Mononuclear cell (primary cell): ENCODE data around the gene KRTAP12-1. TPM values are rescaled to one million over a fixed set of nuclear protein-coding genes. Genes with fewer than 3 reads are reported as not detected.
"Not testable (repeated sequence)": the region's sequence is repeated elsewhere in the genome, so short reads cannot be mapped to it uniquely, and the experiment has no call there.

ENCODE experiments used
- H3K27me3 ChIP-seq: 2 replicates; pipeline ENCODE4 v1.6.0; 2011; ENCODE audit warnings: low read length, control low read depth; ENCODE audit not compliant: insufficient read depth
- H3K4me1 ChIP-seq: 2 replicates; pipeline ENCODE4 v1.5.1; 2011; ENCODE audit warnings: mild to moderate bottlenecking, low read length, control low read depth; ENCODE audit not compliant: insufficient read depth
- H3K4me3 ChIP-seq: 2 replicates; pipeline ENCODE4 v1.5.1; 2011; ENCODE audit warnings: mild to moderate bottlenecking, low read length, moderate library complexity
- H3K9me3 ChIP-seq: 2 replicates; pipeline ENCODE4 v1.5.1; 2011; ENCODE audit warnings: low read depth, mild to moderate bottlenecking, control low read depth, low read length
- total RNA-seq: library from RNA; depleted of rRNA; stranded (reverse); fragments of >200 nt; gene quantifications from one replicate; pipeline ENCODE4 v1.2.3, GENCODE V29; 2012

KRTAP12-1 gene
- total RNA-seq, 1 donor = not detected

GRCh38 chr21:44671911-44672310 is 10.1 kb downstream of the KRTAP12-1 start:
- no peak overlapping the region for H3K4me3 ChIP-seq
- peaks cover 4% of the 10 kb centered on the region for H3K27me3 ChIP-seq
- no peaks in the 10 kb centered on the region for H3K9me3 ChIP-seq
- no peaks in the 10 kb centered on the region for H3K4me1 ChIP-seq

DNA sequence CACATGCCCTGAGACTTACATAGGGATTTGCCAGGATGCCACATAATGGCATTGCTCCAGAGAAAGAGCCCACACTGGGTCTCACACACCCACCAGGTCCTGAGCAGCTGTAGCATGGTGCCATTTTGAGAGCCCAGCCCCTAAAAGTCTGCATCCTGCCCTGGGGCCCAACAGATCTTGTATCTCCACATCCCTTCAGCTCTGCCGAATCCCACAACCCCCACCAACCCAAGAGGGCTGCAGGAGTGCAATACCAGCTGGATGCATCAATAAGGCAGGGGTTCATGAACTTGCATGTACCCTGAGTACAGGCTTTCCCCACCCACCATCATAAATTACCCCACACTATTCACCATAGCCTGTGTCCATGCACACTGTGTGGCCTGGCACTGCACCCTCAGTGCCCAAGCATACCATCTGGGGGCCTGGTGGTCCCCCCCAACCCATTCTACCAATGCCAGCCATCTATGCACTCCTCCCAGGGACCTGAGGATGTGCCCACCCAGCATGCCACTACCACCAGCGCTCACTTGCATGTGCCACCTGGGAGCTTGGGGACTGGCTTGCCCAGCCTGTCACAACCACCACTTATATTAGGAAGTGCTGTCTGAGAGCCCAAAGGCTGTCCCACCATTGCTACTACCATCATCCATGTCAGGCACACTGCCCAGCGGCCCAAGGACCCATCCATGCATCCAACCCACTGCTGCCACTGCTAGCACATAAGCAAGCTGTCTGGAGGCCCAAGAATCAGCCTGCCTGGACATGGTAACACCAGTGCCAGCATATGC is 11.1 kb downstream of the KRTAP12-1 start:
- Histone ChIP-seq H3K27me3 (peaks cover 4% of the 10 kb centered on the region), H3K4me1 (no peaks in the 10 kb centered on the region), H3K9me3 (no peaks in the 10 kb centered on the region), H3K4me3 (no peak overlapping the region)

DNA sequence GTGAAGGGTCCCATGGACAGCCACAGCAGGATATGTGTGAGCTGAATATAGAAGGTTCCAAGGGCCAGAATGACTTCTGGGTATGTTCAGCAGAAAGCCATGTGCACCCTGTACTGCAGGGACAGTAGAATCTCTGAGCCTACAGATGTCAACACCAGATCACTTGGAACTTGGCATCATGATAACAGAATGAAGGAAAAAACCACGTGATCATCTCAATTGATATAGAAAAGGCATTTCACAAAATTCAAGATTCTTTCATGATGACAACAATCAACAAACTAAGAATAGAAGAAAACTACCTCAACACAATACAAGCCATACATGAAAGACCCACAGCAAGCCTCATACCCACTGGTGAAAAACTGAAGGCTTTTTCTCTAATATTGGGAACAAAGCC is 14.4 kb downstream of the KRTAP12-1 start:
- H3K4me3 ChIP-seq = no peak overlapping the region

GRCh38 chr21:44666401-44667320 is 15.3 kb downstream of the KRTAP12-1 start, which contains the start of gene KRTAP12-2:
Gene KRTAP12-2, minus strand, starts transcription at chr21:44666927. Its CDS starts 41 bp downstream, at chr21:44666886.
- Histone ChIP-seq H3K27me3 (peaks cover 7% of the 10 kb centered on the region), H3K9me3 (peaks cover 7% of the 10 kb centered on the region), H3K4me3 (no peak within 1 kb of the TSS), H3K4me1 (no peaks in the 10 kb centered on the region)

More for the DNA sequence above, 14.4 kb downstream of the KRTAP12-1 start:
- Histone ChIP-seq H3K4me1 (no peaks in the 10 kb centered on the region), H3K27me3 (peaks cover 7% of the 10 kb centered on the region), H3K9me3 (peaks cover 7% of the 10 kb centered on the region)

DNA sequence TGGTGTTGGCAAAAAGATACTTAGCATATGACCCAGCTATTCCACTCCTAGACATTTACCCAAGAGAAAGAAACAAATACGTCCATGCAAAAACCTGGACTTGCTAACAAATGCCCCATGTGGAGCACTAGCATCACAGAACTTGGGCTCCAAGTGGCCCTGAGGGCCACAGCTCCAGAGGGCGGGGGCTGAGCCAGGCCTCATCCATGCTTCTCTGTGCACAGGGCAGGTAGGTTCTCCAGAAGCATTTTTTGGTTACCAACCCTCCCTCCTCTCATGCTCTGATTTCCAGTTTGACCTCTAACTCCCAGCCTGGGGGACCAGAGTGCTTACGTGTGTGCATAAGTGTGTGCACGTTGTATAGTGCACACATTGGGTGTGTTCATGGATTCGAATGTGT is 17.3 kb downstream of the KRTAP12-1 start:
- Histone ChIP-seq H3K27me3 (peaks cover 7% of the 10 kb centered on the region), H3K4me1 (no peaks in the 10 kb centered on the region)

DNA sequence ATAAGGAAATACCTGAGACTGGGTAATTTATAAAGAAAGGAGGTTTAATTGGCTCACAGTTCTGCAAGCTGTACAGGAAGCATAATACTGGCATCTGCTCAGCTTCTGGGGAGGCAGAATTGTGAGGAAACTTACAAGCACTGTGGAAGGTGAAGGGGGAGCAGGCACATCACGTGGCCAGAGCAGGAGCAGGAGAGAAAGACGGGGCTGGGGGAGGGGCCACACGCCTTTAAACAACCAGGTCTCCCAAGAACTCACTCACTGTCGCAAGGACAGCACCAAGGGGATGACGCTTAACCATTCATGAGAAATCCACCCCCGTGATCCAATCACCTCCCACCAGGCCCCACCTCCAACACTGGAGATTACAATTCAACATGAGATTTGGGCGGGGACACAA is 20.4 kb downstream of the KRTAP12-1 start:
- H3K9me3 ChIP-seq, H3K4me3 ChIP-seq, H3K27me3 ChIP-seq: not testable (repeated sequence)
- H3K4me1 ChIP-seq = peaks cover 20% of the 10 kb centered on the region

More for the DNA sequence above, 17.3 kb downstream of the KRTAP12-1 start:
- peaks cover 7% of the 10 kb centered on the region for H3K9me3 ChIP-seq
- H3K4me3 ChIP-seq = no peak overlapping the region

DNA sequence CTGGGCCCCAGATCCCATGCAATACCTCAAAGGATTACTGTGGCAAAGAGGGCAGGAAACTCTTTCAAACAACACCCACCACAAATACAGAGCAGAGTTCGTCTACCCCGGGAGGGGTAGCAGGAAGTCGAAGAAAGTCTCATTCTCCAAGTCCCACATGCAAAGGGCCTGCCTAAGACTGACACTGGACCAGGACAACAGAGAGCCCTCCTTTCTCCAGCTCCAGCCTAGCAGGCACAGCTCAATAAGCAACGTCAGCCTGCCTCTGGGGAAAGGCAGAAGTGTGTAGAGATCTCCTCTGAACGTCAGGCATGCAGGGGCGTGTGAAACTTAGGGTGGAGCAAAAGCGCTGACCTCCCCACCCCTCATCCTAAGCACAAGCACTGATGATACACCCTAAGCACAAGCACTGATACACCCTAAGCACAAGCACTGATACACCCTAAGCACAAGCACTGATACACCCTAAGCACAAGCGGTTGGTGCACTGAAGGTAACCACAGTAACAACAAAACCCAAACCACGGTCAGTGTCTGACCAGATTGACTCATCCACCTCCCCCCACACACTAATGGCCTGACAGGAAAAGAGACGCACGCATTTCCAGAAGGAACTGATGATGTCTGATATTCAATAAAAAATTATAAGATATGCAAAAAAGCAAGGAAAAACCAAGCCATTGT is 22.9 kb downstream of the KRTAP12-1 start:
- Histone ChIP-seq H3K27me3 (peaks cover 2% of the 10 kb centered on the region), H3K9me3 (peaks cover 6% of the 10 kb centered on the region), H3K4me1 (peaks cover 27% of the 10 kb centered on the region), H3K4me3 (no peak overlapping the region)

DNA sequence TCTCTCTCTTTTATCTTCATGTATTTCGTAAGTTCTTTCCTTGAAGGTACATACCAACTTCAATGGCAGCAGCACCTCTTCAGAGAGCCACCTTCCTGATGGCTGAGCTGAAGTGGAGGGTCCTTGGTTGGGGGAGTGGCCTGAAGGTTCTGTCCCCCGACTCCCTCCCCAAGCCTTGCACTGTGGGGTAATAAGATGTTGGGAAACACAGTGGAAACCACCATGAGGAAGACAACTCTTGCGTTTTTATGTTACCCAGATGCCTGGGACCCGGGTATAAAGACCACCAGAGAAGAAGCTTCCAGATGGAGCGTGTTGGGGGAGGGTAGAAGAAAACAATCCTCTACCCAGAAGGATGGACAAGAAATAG is 23.4 kb downstream of the KRTAP12-1 start:
- H3K4me3 ChIP-seq = no peak overlapping the region
- peaks cover under 1% of the 10 kb centered on the region for H3K9me3 ChIP-seq
- H3K4me1 ChIP-seq = peaks cover 31% of the 10 kb centered on the region
- peaks cover under 1% of the 10 kb centered on the region for H3K27me3 ChIP-seq

DNA sequence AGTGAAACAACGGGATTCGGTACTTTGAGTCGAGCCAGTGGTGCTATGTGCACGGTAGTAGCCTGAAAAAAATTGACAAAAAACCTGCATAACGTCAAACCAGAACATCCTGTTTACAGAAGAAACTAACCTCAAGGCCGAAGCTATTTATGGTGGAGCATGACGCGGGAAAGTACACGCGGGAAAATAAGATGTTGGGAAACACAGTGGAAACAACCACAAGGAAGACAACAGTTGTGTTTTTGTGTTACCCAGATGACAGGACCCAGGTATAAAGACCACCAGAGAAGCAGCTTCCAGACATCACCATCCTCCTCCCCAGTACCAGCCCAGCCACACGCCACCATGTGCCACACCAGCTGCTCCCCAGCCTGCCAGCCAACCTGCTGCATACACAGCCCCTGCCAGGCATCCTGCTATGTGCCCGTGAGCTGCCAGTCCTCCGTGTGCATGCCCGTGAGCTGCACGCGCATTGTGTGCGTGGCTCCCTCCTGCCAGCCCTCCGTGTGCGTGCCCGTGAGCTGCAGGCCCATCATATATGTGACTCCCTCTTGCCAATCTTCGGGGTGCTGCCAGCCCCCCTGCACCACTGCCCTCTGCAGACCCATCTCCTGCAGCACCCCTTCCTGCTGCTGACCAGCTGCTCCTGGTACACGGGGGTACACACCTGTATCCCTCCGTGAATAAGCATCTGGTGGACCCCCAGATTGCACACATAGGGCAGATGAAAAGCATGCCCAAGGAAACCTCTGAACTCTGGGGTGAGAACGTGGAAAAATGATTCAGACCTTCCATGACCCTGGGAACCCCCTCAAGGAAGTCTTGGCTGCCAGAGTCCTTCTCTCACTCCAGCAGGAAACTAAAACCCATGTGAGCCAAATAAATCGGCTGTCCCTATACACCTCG is 24.1 kb downstream of the KRTAP12-1 start, which contains the start of gene KRTAP12-3:
KRTAP12-3 (plus strand) TSS at position 298 of the 906 bp plus-strand sequence; CDS start at position 346, 48 bp downstream.
- Histone ChIP-seq H3K9me3 (no peaks in the 10 kb centered on the region), H3K4me1 (peaks cover 31% of the 10 kb centered on the region), H3K4me3 (no peak within 1 kb of the TSS), H3K27me3 (no peaks in the 10 kb centered on the region)

DNA sequence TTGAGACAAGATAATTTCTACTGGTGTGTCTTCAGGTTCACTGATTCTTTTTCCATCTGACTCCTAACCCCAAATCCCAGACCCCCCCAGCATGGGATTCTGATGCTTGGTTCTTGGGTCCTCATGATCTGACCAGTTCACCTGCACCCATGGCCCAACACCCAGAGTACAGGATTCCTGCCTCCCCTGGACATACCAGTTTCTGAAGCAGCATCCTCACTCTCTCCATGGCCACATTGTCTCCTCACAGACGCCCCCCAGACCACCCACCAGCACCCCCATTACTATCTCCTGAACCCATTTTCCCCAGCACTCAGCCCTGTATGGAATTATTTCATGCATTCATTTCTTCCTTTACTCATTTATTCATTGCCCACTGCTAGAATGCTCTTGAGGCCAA is 25.1 kb downstream of the KRTAP12-1 start:
- H3K4me3 ChIP-seq = no peak overlapping the region
- H3K9me3 ChIP-seq = no peaks in the 10 kb centered on the region
- peaks cover 31% of the 10 kb centered on the region for H3K4me1 ChIP-seq
- no peaks in the 10 kb centered on the region for H3K27me3 ChIP-seq

GRCh38 chr21:44654576-44655175 is 27.3 kb downstream of the KRTAP12-1 start, which contains the start of gene KRTAP12-4:
Gene KRTAP12-4, minus strand, starts transcription at chr21:44654659. Its CDS starts 45 bp downstream, at chr21:44654614.
- peaks cover 31% of the 10 kb centered on the region for H3K4me1 ChIP-seq
- no peak within 1 kb of the TSS for H3K4me3 ChIP-seq

DNA sequence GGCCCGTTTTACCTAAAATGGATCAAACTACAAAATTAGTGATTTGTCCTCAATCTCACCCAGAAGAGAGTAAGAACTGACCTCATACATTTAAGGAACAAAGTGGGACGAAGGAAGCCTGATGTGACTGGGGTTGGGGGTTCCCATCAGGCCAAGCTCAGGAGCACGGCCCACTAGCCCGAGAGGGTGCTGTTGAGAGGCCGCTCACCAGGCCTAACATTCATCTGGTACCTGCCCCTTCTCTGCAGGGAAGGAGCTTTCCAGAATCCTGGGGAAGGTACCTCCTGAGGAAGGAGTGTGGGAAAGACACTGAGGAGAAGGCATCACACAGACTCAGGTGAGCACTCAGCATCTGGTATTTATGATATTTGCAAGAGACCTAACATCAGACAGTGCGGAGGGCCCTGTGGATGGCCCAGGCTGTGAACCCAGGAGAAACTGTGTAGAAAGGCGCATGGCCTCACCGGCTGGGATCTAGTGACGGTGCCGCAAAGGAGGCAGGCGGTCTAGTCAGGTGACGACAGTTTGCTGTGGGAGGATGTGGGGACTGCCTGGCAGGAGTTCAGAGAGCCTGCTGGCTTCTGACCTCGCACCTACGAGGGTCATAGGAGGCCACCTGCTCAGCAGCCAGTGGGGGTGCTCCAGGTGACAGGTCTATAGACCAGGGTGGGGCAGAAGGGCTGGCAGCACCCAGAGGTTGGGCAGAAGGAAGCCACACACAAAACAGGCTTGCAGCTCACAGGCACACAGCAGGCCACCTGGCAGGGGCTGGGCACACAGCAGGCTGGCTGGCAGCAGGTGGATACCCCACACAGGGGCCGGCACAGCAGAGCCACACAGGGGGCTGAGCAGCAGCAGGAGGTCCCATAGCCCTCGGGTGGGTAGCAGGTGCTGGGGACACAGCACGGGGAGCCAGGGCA is 28.0 kb downstream of the KRTAP12-1 start:
- H3K4me3 ChIP-seq = no peak overlapping the region

More at GRCh38 chr21:44654576-44655175, 27.3 kb downstream of the KRTAP12-1 start, which contains the start of gene KRTAP12-4:
- Histone ChIP-seq H3K27me3 (no peaks in the 10 kb centered on the region), H3K9me3 (no peaks in the 10 kb centered on the region)

DNA sequence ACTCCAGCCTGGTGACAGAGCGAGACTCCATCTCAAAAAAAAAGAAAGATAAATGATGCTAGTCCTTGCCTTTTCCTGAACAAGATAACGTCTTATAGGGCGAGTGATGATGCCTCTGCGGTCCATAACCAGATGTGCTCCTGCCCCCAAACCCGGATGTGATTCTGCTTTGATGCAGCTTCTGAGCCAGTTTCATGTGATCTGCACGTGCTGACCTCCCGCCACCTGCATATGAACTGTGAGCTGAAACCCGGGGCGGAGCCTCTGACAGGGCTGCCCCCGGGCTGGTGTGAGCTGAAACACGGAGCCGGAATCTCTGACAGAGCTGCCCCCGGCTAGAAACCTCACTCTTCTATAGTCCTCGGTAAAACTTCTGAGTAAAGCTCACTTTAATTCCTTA is 28.8 kb downstream of the KRTAP12-1 start:
- Histone ChIP-seq H3K4me3 (no peak overlapping the region), H3K9me3 (no peaks in the 10 kb centered on the region), H3K27me3 (no peaks in the 10 kb centered on the region), H3K4me1 (peaks cover 20% of the 10 kb centered on the region)

More for the DNA sequence above, 28.0 kb downstream of the KRTAP12-1 start:
- Histone ChIP-seq H3K9me3 (no peaks in the 10 kb centered on the region), H3K27me3 (no peaks in the 10 kb centered on the region), H3K4me1 (peaks cover 28% of the 10 kb centered on the region)
